Neuron (in vitro differentiated cells): ENCODE results near the gene RNU1-2.
A peak's percentile ranks its signal among the peaks of the same experiment; 100 is the strongest.
"Not testable (repeated sequence)": the region's sequence is repeated elsewhere in the genome, so short reads cannot be mapped to it uniquely, and the experiment has no call there.

Source experiments
- H2AFZ ChIP-seq: one replicate; pipeline ENCODE4 v1.6.1; 2013; ENCODE audit warnings: low read depth, mild to moderate bottlenecking, inconsistent platforms, low read length, moderate library complexity
- H3K27me3 ChIP-seq: one replicate; pipeline ENCODE4 v1.6.1; 2013; ENCODE audit warnings: low read length; ENCODE audit not compliant: insufficient read depth
- H3K36me3 ChIP-seq: one replicate; pipeline ENCODE4 v1.6.1; 2013; ENCODE audit warnings: low read length; ENCODE audit not compliant: insufficient read depth
- H3K4me1 ChIP-seq: one replicate; pipeline ENCODE4 v1.6.1; 2013; ENCODE audit warnings: low read length; ENCODE audit not compliant: insufficient read depth
- H3K4me3 ChIP-seq: 2 replicates; pipeline ENCODE4 v1.5.1; 2013; ENCODE audit warnings: mild to moderate bottlenecking, low read length, moderate library complexity
- H3K9me3 ChIP-seq: one replicate; pipeline ENCODE4 v1.6.1; 2013; ENCODE audit warnings: low read length

Gene RNU1-2

DNA sequence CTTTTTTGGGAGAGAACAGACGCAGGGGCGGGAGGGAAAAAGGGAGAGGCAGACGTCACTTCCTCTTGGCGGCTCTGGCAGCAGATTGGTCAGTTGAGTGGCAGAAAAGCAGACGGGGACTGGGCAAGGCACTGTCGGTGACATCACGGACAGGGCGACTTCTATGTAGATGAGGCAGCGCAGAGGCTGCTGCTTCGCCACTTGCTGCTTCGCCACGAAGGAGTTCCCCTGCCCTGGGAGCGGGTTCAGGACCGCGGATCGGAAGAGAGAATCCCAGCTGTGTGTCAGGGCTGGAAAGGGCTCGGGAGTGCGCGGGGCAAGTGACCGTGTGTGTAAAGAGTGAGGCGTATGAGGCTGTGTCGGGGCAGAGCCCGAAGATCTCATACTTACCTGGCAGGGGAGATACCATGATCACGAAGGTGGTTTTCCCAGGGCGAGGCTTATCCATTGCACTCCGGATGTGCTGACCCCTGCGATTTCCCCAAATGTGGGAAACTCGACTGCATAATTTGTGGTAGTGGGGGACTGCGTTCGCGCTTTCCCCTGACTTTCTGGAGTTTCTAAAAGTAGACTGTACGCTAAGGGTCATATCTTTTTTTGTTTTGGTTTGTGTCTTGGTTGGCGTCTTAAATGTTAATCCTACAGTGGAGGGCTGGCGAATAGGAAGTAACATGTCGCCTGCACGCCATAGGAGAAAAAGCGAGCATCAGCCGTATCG lies at the start of gene RNU1-2:
Gene RNU1-2, plus strand, starts transcription at position 383 of the 718 bp plus-strand sequence.
- H3K27me3 ChIP-seq, H3K9me3 ChIP-seq, H3K4me1 ChIP-seq, H2AFZ ChIP-seq, H3K36me3 ChIP-seq: not testable (repeated sequence)
- peak within 1 kb of the TSS; percentile 57 for H3K4me3 ChIP-seq

DNA sequence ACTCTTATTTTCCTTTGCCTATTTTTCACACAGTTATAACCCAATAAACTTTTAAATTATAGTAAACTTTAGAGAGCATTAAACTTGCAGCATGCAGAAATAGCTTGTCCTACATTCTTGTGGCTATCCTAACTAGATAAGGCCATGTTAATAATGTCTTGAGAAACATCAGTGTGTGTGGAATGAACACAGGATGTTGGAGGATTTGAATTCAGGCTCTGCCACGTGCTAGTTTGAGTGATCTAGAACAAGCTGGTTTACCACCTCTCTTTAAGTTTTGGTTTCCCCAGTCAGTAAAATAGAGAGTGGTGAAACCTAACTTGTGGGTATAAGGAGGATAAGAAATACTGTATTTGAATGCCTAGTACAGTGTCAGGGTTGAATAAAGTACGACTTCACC lies 39.6 kb upstream of the RNU1-2 start:
- H2AFZ ChIP-seq, H3K27me3 ChIP-seq, H3K9me3 ChIP-seq, H3K4me3 ChIP-seq, H3K36me3 ChIP-seq, H3K4me1 ChIP-seq: not testable (repeated sequence)

DNA sequence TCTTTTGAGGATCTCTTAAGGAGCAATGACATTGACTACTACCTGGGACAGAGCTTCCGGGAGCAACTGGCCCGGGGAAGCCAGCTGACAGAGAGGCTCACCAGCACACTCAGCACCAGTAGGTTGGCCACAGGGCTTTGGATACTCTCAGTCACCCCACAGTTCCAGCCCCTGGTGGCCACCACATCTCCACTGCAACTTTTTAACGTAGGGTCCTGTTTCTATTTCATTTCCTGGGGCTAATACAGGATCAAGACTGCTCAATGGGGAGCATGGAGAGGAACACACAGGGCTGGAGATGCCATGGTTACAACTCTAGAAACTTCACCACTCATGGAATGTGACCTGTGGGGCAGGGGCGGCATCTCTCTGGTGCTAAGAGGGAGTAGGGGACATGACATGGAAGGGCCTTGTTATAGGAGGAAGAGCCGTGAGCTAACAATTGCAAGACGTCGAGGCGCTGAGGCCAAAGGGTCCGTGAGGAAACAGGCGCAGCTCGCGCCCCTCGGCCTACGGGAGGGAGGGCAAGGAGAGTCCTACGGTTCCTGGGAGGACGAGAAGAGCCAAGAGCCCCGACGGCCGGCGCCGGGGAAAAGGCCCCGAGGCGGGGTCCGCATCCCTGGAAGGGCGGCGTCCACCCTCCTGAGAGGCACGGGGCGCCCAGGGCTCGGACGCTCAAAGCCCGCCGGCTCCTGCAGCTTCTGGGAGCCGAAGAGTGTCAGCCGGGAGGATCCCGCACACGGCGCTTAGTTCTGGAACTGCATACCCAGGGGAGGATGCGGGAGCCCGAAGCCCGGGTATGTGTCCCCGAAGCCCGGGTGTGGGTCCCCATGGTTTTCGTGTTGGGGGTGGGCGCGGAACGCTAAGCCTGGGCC lies 36.4 kb upstream of the RNU1-2 start:
- not testable (repeated sequence) for H3K27me3 ChIP-seq, H3K9me3 ChIP-seq, H3K4me1 ChIP-seq, H3K4me3 ChIP-seq, H2AFZ ChIP-seq, H3K36me3 ChIP-seq

DNA sequence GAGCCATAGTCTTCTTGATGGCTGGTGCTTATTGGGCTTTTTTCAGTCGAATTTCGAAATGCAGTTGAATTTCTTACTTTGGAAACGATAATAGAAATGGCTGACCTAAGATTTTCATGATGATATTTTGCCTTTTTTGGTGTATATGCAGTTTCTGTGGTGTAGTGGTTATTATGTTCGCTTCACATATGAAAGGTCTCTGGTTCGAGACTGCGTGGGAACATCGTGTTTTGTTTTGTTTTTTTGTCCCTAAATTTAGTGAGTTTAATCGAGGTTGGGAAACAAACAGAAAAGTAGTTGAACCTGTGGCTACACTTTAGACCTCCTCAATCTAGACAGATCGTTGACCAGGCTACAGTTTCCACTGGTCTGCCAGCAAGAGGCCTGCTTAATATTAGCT lies 35.7 kb upstream of the RNU1-2 start:
- not testable (repeated sequence) for H3K27me3 ChIP-seq, H3K9me3 ChIP-seq, H3K4me1 ChIP-seq, H3K36me3 ChIP-seq, H3K4me3 ChIP-seq, H2AFZ ChIP-seq

DNA sequence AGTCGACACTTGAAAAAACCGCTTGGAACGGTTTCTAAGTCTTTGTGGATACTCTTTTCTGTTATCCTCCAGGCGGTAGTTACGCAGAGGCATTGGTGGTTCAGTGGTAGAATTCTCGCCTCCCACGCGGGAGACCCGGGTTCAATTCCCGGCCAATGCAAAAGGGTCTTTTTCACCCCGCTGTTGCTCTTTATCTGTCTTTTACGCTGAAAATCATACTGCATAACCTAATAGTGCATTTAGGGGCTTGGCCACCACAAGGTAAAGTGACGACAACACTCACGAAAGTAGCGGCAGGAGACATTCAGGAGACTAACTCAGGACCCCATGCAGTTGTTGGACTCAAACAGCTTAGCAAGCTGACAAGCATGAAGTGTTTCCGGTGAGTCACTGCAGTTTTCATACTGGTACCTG lies 33.9 kb upstream of the RNU1-2 start:
- H3K4me1 ChIP-seq, H3K36me3 ChIP-seq, H2AFZ ChIP-seq, H3K4me3 ChIP-seq, H3K27me3 ChIP-seq, H3K9me3 ChIP-seq: not testable (repeated sequence)

DNA sequence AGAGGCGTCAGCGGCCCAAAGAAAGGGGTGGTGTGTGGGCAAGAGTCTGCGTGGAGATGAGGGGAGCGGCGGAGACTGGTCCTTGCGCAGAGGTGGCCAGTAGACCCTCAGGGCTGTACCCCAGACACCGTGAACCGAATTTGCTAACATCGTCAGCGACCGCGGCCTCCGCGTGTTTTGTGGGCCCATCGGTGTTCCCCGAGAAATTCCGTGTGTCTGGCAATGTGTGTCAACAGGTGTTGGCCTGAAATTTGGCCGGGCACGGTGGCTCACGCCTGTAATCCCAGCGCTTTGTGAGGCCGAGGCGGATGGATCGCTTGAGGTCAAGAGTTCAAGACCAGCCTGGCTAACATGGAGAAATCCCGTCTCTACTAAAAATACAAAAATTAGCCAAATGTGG lies 33.4 kb upstream of the RNU1-2 start:
- H3K9me3 ChIP-seq, H3K27me3 ChIP-seq, H3K36me3 ChIP-seq, H3K4me3 ChIP-seq, H3K4me1 ChIP-seq, H2AFZ ChIP-seq: not testable (repeated sequence)

DNA sequence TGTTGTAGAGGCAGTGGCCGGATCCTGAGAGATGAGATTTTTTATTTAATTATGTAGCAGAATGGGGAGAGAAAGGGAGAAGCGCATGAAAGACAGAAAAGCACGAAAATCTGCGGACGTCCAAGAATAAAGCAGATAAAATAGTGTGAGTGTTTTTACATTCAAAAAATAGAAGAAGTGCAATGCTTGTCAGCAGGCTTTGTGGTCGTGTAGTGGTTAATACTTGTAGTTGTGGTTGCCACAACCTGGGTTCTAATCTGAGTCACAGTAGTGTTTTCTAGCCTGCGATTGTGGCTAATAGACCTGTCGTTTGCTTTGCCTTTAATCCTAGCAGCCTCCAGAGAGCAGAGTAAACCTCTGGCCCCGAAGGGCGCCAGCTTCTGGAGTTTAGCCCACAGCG lies 32.8 kb upstream of the RNU1-2 start:
- not testable (repeated sequence) for H3K36me3 ChIP-seq, H3K4me3 ChIP-seq, H3K9me3 ChIP-seq, H3K27me3 ChIP-seq, H3K4me1 ChIP-seq, H2AFZ ChIP-seq

DNA sequence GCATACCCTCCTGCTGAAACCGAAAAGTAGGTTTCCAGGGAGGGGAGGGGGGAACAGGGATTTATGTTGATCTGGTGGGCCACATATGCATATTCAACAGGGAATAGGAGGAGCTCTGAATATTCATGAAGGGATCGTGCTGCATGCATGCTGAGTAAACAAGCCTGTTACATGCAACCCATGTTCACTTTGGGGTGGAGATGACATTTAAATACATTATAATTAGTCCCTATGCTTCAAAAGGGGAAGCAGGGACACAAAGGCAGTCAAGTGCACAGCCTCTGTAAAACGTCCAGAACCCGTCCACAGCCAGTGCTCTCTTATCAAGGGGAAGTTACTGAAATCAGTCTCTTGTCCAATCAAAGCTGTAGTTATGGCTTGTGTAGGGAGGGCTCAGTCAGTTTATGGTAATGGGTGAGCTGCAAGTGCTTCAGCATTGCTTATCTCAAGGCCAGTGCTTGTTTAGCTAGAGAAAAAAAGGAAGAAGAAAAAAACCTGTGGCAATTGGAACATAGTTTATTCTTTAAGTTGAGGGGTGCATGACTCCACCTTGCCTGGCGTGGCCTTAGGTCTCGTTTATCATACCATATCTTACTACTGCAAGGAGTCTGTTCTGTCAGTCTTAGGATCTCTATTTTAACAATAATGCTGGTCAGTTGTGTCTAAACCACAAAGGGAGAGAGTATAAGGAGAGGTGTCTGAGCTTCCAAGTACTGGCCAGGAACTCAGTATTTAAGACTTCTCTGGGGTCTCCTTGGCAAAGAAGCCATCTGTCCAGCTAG lies 28.7 kb upstream of the RNU1-2 start:
- not testable (repeated sequence) for H3K9me3 ChIP-seq, H3K27me3 ChIP-seq

DNA sequence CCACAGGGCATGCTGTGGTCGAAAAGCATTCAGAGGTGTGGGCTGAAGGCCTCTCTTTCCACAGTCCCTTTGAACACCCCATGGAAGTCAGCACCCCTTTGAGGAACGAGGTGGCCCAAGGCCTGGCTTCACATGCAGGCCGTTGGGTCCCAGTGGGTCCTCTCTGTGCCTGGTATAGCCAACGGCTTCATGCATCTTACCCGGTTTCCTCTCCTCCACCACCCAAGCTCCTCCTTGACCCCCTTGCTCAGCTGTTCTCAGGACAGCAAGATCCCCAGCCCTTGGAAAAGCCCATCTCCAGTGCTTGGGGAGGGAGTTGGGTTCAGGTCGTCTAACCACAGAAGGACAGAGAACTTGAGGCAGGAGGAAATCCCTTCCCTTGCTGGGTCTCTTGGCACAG lies 27.0 kb upstream of the RNU1-2 start:
- not testable (repeated sequence) for H3K27me3 ChIP-seq, H2AFZ ChIP-seq, H3K9me3 ChIP-seq, H3K4me1 ChIP-seq, H3K4me3 ChIP-seq, H3K36me3 ChIP-seq

More for the DNA sequence above, 28.7 kb upstream of the RNU1-2 start:
- not testable (repeated sequence) for H3K36me3 ChIP-seq, H2AFZ ChIP-seq, H3K4me1 ChIP-seq
- H3K4me3 ChIP-seq, result peak overlapping the region; percentile 21

DNA sequence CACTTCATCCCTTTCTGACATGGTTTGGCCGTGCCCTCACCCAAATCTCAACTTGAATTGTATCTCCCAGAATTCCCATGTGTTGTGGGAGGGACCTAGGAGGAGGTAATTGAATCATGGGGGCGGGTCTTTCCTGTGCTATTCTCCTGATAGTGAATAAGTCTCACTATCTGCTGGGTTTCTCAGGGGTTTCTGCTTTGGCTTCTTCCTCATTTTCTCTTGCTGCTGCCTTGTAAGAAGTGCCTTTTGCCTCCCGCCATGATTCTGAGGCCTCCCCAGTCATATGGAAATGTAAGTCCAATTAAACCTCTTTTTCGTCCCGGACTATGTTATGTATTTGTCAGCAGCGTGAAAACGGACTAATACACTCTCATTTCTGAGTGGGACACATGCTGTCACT lies 25.8 kb upstream of the RNU1-2 start:
- H3K27me3 ChIP-seq, H3K9me3 ChIP-seq, H3K4me1 ChIP-seq, H3K4me3 ChIP-seq, H2AFZ ChIP-seq, H3K36me3 ChIP-seq: not testable (repeated sequence)

DNA sequence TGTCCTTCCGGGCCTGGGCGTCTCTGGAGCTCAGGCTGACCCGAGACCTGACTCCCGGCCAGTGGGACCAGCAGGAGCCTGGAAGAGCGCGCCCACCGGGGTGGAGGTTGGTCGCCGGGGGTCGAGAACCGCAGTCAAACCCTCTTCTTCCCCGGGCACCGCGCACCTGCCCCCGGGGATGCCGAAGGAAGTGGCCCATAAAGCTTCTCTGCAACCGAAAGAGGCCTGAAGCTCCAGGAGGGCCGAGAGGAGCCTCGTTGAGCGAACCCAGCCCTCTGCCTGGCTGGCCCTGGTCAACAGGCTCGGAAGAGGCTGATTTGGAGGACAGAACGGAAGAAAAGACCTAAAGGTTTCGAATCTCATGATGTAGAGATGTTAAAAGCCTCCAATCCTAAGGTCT lies 24.6 kb upstream of the RNU1-2 start:
- not testable (repeated sequence) for H3K27me3 ChIP-seq, H3K4me1 ChIP-seq, H3K4me3 ChIP-seq, H3K9me3 ChIP-seq, H3K36me3 ChIP-seq, H2AFZ ChIP-seq

DNA sequence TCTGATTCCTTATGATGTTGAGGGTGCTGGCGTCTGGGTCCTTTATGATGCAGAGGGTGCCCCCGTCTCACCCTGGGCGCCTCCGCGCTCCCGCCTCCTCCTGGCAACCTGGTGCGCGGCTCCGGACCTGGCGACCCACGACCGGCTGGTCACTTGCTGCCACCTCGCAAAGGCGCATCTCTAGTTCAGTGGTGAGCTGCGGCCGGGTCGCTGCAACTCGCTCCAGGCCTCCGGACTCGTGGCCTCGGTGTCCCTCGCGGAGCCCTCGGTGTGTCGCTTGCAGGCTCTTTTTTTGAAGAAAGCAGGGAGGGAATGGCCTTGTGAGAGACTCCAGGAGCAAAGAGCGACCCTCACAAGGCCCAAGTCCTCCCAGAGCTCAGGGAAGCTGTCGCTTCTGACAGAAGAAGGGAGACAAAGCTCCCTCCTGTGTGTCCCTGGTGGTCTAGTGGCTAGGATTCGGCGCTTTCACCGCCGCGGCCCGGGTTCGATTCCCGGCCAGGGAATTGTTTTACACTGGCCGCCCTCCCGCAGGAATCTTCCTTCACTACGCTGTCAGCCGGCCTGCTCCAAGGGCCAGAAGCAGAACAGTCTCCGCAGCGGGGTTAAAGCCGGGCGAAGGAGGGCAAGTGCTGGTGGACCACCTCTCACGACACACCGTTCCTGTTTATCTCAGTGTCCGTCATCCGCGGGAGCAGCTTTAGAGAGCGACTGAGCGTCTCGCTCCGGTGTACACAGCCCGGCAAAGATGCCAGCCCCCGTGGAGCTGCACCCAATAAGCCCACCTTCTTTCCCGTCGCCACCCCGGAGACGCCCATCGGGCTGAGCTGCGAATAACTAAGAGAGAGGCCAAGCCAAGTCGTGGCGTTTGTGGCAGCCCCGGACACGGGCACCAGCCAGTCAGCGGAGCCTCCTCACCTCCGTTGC lies 23.4 kb upstream of the RNU1-2 start:
- not testable (repeated sequence) for H3K36me3 ChIP-seq, H3K27me3 ChIP-seq, H3K9me3 ChIP-seq, H3K4me3 ChIP-seq, H3K4me1 ChIP-seq, H2AFZ ChIP-seq
